HepG2 (cell line): ENCODE measurements around the gene NGFR. TPM values are rescaled to one million over a fixed set of nuclear protein-coding genes. Genes with fewer than 3 reads are reported as not detected.

Experiments
- ATAC-seq: fragments of 200-7000 bp; cut with Tn5 transposase; 3 replicates; pipeline ENCODE4 v1.9.1; 2020; ENCODE audit warnings: mild to moderate bottlenecking, moderate library complexity
- BruUV-seq: library from RNA; stranded (reverse); fragments of 400-500 nt; replicated peaks from 2 replicates; lab custom pipeline; 2021; lab: Mats Ljungman, UMichigan
- CTCF ChIA-PET: fragments of 300-600 bp; formaldehyde crosslinking; extraction: SDS; loops from one replicate; lab custom pipeline; 2021; ENCODE audit warnings: low total read pairs, inconsistent platforms, low intra/inter-chr PET ratio; lab: Yijun Ruan, JAX
- POLR2A ChIA-PET: fragments of 350-600 bp; sonication (Branson Sonifier 250); formaldehyde crosslinking; loops from one replicate; lab custom pipeline; 2020; ENCODE audit warnings: antibody characterized with exemption, inconsistent platforms; lab: Yijun Ruan, JAX
- DNase-seq: peaks from one replicate; pipeline ENCODE4 v3.0.0-alpha.2; 2015; ENCODE audit warnings: low spot score
- FAIRE-seq: peaks from 3 replicates; lab custom pipeline; 2011; peaks lifted over from hg19 to GRCh38; lab: Jason Lieb, UNC
- H2AFZ ChIP-seq: one replicate; pipeline ENCODE4 v1.6.1; 2011; ENCODE audit warnings: low read length, inconsistent platforms
- H3K27ac ChIP-seq: fragments of 300-600 bp; 3 replicates; pipeline ENCODE4 v1.8.0; 2011; ENCODE audit warnings: mixed run types, mild to moderate bottlenecking, mixed read lengths, low read length, inconsistent platforms; ENCODE audit not compliant: insufficient read depth; ENCODE audit errors: extremely low read length
- H3K27me3 ChIP-seq, 2 experiments: fragments of 200-600 bp in 1 of 2; 2 replicates in 1 of 2; 3 replicates in 1 of 2; pipeline versions ENCODE4 v1.6.0 to v1.8.0; 2011; ENCODE audit warnings: low read length in 2 of 2, mild to moderate bottlenecking in 2 of 2, moderate library complexity in 2 of 2, inconsistent platforms in 1 of 2; ENCODE audit not compliant: insufficient read depth in 2 of 2, control insufficient read depth in 1 of 2
- H3K36me3 ChIP-seq, 2 experiments: fragments of 200-600 bp in 1 of 2; replicated peaks in 1 of 2; 2 replicates in 1 of 2; 3 replicates in 1 of 2; pipeline versions ENCODE4 v1.5.1 to v1.8.0; 2011; ENCODE audit warnings: low read length in 2 of 2, inconsistent platforms in 1 of 2; ENCODE audit not compliant: insufficient read depth in 2 of 2, control insufficient read depth in 1 of 2
- H3K4me1 ChIP-seq: 2 replicates; pipeline ENCODE4 v1.5.1; 2012; ENCODE audit warnings: low read length, inconsistent platforms; ENCODE audit not compliant: insufficient read depth
- H3K4me2 ChIP-seq: 2 replicates; pipeline ENCODE4 v1.6.0; 2011; ENCODE audit warnings: low read depth, low read length, inconsistent platforms
- H3K4me3 ChIP-seq, 3 experiments: fragments of 200-600 bp in 1 of 3; sonication (generic), shearing (Covaris generic) in 1 of 3; replicated peaks in 1 of 3; 2 replicates each; pipeline ENCODE4 v1.5.1; 2011 to 2016; ENCODE audit warnings: low read length in 3 of 3, inconsistent platforms in 2 of 3, low read depth in 2 of 3, mild to moderate bottlenecking in 2 of 3, control low read depth in 1 of 3, mixed read lengths in 1 of 3; ENCODE audit not compliant: insufficient read depth in 1 of 3
- H3K79me2 ChIP-seq: one replicate; pipeline ENCODE4 v1.6.1; 2011; ENCODE audit warnings: low read length, inconsistent platforms; ENCODE audit not compliant: insufficient read depth
- H3K9ac ChIP-seq: 2 replicates; pipeline ENCODE4 v1.6.0; 2011; ENCODE audit warnings: mild to moderate bottlenecking, low read depth, low read length, inconsistent platforms; ENCODE audit not compliant: insufficient read depth
- H3K9me3 ChIP-seq: 2 replicates; pipeline ENCODE4 v1.5.1; 2012; ENCODE audit warnings: mild to moderate bottlenecking, low read length
- H4K20me1 ChIP-seq: 2 replicates; pipeline ENCODE4 v1.6.0; 2011; ENCODE audit warnings: inconsistent platforms, mild to moderate bottlenecking, low read length, moderate library complexity; ENCODE audit not compliant: insufficient read depth
- ARID2 ChIP-seq: sonication (generic); formaldehyde crosslinking; IDR thresholded peaks from 2 replicates; pipeline ENCODE4 v1.8.1; 2022; ENCODE audit warnings: mild to moderate bottlenecking, missing genetic modification reagents, borderline replicate concordance
- DNMT3B ChIP-seq: conservative IDR thresholded peaks from 2 replicates; pipeline ENCODE4 v1.6.1; 2016; ENCODE audit warnings: missing biosample characterization, control low read depth
- KDM1A ChIP-seq: IDR thresholded peaks from 2 replicates; pipeline ENCODE4 v1.6.1; 2016; ENCODE audit warnings: missing compliant biosample characterization
- NCOA5 ChIP-seq: sonication (generic); formaldehyde crosslinking; IDR thresholded peaks from 2 replicates; pipeline ENCODE4 v1.4.0; 2020; ENCODE audit warnings: missing genetic modification reagents
- SMAD1 ChIP-seq: sonication (generic); formaldehyde crosslinking; IDR thresholded peaks from 2 replicates; pipeline ENCODE4 v1.4.0; 2020; ENCODE audit warnings: missing genetic modification reagents, low read depth, mild to moderate bottlenecking, borderline replicate concordance
- ZNF282 ChIP-seq: fragments of 450-650 bp; IDR thresholded peaks from 2 replicates; pipeline ENCODE4 v1.6.1; 2018; ENCODE audit not compliant: partially characterized antibody
- ZNF441 ChIP-seq: sonication (generic); formaldehyde crosslinking; IDR thresholded peaks from 2 replicates; pipeline ENCODE4 v1.7.0; 2021; ENCODE audit warnings: missing genetic modification reagents, borderline replicate concordance
- ZNF513 ChIP-seq: sonication (generic); formaldehyde crosslinking; conservative IDR thresholded peaks from 2 replicates; pipeline ENCODE4 v1.5.0; 2020; ENCODE audit warnings: missing genetic modification reagents
- ZNF549 ChIP-seq: sonication (generic); formaldehyde crosslinking; IDR thresholded peaks from 2 replicates; pipeline ENCODE4 v1.5.0; 2020; ENCODE audit warnings: missing genetic modification reagents
- ZNF552 ChIP-seq: sonication (generic); formaldehyde crosslinking; IDR thresholded peaks from 2 replicates; pipeline ENCODE4 v1.9.0; 2022; ENCODE audit warnings: missing genetic modification reagents, mild to moderate bottlenecking, borderline replicate concordance
- ZSCAN12 ChIP-seq: sonication (generic); formaldehyde crosslinking; IDR thresholded peaks from 2 replicates; pipeline ENCODE4 v1.9.0; 2021; ENCODE audit warnings: mild to moderate bottlenecking, missing genetic modification reagents
- WGBS: methylation state at CpG from one replicate; pipeline ENCODE4 v1.1.6; 2017; ENCODE audit warnings: low lambda C conversion rate; 5-methylcytosine and 5-hydroxymethylcytosine counted together
- in situ Hi-C: cut with HindIII; loops from 2 replicates; pipeline ENCODE4 v1.10.0; 2017; ENCODE audit warnings: low pct_unique_long_range_greater_than_20kb; ENCODE audit not compliant: extremely low pct_ligation_motif_present
- intact Hi-C: fragments of 100-400 bp; cut with micrococcal nuclease; formaldehyde crosslinking; loops from one replicate; pipeline ENCODE4 v1.10.0; 2022; ENCODE audit not compliant: unreplicated experiment
- polyA plus RNA-seq, 8 experiments: library from polyadenylated mRNA; depleted of rRNA in 3 of 8; stranded (reverse) in 7 of 8; unstranded in 1 of 8; fragments of >200 nt; fragmentation: Illumina TruSeq in 4 of 8; extraction: Trizol in 4 of 8; gene quantifications; 2 replicates each; pipeline versions ENCODE4 v1.2.1 to v1.2.3, GENCODE V29; 2011 to 2016; ENCODE audit warnings: low read depth in 4 of 8, missing spikeins in 1 of 8, mixed read lengths in 1 of 8; ENCODE audit not compliant: insufficient read depth in 1 of 8
- total RNA-seq, 5 experiments: library from RNA; depleted of rRNA; stranded (reverse); fragments of >200 nt; fragmentation: Illumina TruSeq; extraction: Trizol; gene quantifications; 2 replicates each; pipeline ENCODE4 v1.2.3, GENCODE V29; 2016; ENCODE audit warnings: low read depth in 1 of 5
- TF ChIP-seq, protein P1 (sequence below): sonication (generic); formaldehyde crosslinking; IDR thresholded peaks from 2 replicates; pipeline ENCODE4 v1.4.0; 2020; ENCODE audit warnings: mild to moderate bottlenecking, missing genetic modification reagents
- TF ChIP-seq, protein P2 (sequence below): sonication (generic); formaldehyde crosslinking; IDR thresholded peaks from 2 replicates; pipeline ENCODE4 v1.4.0; 2020; ENCODE audit warnings: missing genetic modification reagents, mild to moderate bottlenecking, borderline replicate concordance
- TF ChIP-seq, protein P3 (sequence below): IDR thresholded peaks from 2 replicates; pipeline ENCODE4 v1.6.1; 2016; ENCODE audit warnings: low read depth, control low read depth
- TF ChIP-seq, protein P4 (sequence below): sonication (generic); formaldehyde crosslinking; IDR thresholded peaks from 2 replicates; pipeline ENCODE4 v1.8.0; 2022; ENCODE audit warnings: mild to moderate bottlenecking, missing genetic modification reagents, moderate library complexity

NGFR gene
- total and polyA plus RNA-seq, 2 of the 13 experiments (the other 11 are each of a cell fraction or from before 2014, with no cell fraction given): 1.1 to 1.8 TPM

DNA sequence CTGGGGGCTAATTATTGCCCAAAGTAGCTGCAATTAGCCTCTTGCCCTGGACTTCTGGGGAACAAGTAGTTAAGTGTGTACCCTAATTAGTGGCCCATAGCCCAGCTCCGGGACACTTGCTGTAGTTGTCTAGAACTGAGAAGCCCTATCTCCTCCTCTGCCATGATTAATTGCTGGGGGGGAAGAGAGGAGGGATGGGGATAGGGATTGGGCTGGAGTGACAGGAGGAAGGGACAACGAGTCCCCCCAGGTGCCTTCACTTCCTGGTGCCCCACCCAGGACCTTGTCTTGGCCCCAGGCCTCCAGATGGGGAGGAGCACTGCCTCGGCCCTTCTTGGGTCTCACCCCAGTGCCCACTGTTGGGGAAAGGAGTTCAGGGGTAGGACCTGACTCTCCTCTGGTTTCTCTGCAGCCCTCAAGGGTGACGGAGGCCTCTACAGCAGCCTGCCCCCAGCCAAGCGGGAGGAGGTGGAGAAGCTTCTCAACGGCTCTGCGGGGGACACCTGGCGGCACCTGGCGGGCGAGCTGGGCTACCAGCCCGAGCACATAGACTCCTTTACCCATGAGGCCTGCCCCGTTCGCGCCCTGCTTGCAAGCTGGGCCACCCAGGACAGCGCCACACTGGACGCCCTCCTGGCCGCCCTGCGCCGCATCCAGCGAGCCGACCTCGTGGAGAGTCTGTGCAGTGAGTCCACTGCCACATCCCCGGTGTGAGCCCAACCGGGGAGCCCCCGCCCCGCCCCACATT, 17.4 kb downstream of the NGFR start (continued):
- TF ChIP-seq, protein P1, sequence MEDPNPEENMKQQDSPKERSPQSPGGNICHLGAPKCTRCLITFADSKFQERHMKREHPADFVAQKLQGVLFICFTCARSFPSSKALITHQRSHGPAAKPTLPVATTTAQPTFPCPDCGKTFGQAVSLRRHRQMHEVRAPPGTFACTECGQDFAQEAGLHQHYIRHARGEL: 0 out of 2 replicates have a peak, but pooled peaks have one; percentile 45

DNA sequence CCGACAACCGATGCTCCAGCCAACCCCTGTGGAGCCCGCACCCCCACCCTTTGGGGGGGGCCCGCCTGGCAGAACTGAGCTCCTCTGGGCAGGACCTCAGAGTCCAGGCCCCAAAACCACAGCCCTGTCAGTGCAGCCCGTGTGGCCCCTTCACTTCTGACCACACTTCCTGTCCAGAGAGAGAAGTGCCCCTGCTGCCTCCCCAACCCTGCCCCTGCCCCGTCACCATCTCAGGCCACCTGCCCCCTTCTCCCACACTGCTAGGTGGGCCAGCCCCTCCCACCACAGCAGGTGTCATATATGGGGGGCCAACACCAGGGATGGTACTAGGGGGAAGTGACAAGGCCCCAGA, 17.9 kb downstream of the NGFR start:
- ChIA-PET POLR2A (no interaction called here), CTCF (no interaction called here)
- Histone ChIP-seq H2AFZ (no peak overlapping the region), H3K9me3 (no peaks in the 10 kb centered on the region), H3K27ac (no peak overlapping the region), H3K9ac (no peak overlapping the region), H3K4me3 (no peak overlapping the region), H3K27me3 (peaks cover 2 to 33% of the 10 kb centered on the region in 2 experiments; a peak in 4 of 5 replicates), H3K36me3 (no peaks in the 10 kb centered on the region), H3K4me1 (peaks cover 55% of the 10 kb centered on the region), H4K20me1 (no peaks in the 10 kb centered on the region), H3K4me2 (no peak overlapping the region), H3K79me2 (no peaks in the 10 kb centered on the region)
- no TSS peak for BruUV-seq
- DNase-seq (no peak), ATAC-seq (no peak), FAIRE-seq (no peak)
- WGBS: 52% methylated on average over 5 of the region's 6 CpGs
- in situ Hi-C loops (no loop called here), intact Hi-C loops (no loop called here)
- TF ChIP-seq NCOA5 (no peak), DNMT3B (no peak), KDM1A (CRISPR knock-in tag) (no peak), ZNF513 (CRISPR knock-in tag) (no peak), ZNF282 (no peak), SMAD1 (CRISPR knock-in tag) (no peak), ZSCAN12 (CRISPR knock-in tag) (no peak), ZNF552 (CRISPR knock-in tag) (no peak), ZNF549 (CRISPR knock-in tag) (no peak), ZNF441 (CRISPR knock-in tag) (no peak), ARID2 (CRISPR knock-in tag) (no peak)
- TF ChIP-seq, protein P2, sequence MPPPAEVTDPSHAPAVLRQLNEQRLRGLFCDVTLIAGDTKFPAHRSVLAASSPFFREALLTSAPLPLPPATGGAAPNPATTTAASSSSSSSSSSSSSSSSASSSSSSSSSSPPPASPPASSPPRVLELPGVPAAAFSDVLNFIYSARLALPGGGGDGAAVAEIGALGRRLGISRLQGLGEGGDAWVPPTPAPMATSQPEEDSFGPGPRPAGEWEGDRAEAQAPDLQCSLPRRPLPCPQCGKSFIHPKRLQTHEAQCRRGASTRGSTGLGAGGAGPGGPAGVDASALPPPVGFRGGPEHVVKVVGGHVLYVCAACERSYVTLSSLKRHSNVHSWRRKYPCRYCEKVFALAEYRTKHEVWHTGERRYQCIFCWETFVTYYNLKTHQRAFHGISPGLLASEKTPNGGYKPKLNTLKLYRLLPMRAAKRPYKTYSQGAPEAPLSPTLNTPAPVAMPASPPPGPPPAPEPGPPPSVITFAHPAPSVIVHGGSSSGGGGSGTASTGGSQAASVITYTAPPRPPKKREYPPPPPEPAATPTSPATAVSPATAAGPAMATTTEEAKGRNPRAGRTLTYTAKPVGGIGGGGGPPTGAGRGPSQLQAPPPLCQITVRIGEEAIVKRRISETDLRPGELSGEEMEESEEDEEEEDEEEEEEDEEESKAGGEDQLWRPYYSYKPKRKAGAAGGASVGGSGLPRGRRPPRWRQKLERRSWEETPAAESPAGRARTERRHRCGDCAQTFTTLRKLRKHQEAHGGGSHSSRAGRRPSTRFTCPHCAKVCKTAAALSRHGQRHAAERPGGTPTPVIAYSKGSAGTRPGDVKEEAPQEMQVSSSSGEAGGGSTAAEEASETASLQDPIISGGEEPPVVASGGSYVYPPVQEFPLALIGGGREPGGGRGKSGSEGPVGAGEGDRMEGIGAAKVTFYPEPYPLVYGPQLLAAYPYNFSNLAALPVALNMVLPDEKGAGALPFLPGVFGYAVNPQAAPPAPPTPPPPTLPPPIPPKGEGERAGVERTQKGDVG: no peak
- TF ChIP-seq, protein P3, sequence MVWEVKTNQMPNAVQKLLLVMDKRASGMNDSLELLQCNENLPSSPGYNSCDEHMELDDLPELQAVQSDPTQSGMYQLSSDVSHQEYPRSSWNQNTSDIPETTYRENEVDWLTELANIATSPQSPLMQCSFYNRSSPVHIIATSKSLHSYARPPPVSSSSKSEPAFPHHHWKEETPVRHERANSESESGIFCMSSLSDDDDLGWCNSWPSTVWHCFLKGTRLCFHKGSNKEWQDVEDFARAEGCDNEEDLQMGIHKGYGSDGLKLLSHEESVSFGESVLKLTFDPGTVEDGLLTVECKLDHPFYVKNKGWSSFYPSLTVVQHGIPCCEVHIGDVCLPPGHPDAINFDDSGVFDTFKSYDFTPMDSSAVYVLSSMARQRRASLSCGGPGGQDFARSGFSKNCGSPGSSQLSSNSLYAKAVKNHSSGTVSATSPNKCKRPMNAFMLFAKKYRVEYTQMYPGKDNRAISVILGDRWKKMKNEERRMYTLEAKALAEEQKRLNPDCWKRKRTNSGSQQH (CRISPR knock-in tag): no peak
- TF ChIP-seq, protein P4, sequence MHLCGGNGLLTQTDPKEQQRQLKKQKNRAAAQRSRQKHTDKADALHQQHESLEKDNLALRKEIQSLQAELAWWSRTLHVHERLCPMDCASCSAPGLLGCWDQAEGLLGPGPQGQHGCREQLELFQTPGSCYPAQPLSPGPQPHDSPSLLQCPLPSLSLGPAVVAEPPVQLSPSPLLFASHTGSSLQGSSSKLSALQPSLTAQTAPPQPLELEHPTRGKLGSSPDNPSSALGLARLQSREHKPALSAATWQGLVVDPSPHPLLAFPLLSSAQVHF (CRISPR knock-in tag): no peak
